Measurements from ENCODE around the gene CNOT11.
"Not testable (repeated sequence)": the region's sequence is repeated elsewhere in the genome, so short reads cannot be mapped to it uniquely, and the experiment has no call there.

CNOT11 gene

GRCh38 chr2:101248756-101249155 lies 3.9 kb upstream of the CNOT11 start:
- not testable (repeated sequence) for DNase-seq

- DNase-seq = no peak
These were observed 2.9 kb upstream of the CNOT11 start for GRCh38 chr2:101249826-101250225.

- DNase-seq = not testable (repeated sequence)
These were observed 1.4 kb upstream of the CNOT11 start for GRCh38 chr2:101251246-101251781.

GRCh38 chr2:101251844-101252407 lies 760 bp upstream of the CNOT11 start:
- DNase-seq = peak; percentile 22

- DNase-seq = peak; percentile 79
These were observed 472 bp downstream of the CNOT11 start for GRCh38 chr2:101253013-101253702.

GRCh38 chr2:101253703-101254450 lies 1.2 kb downstream of the CNOT11 start:
- DNase-seq = peak; percentile 16

GRCh38 chr2:101255501-101255900 lies 2.8 kb downstream of the CNOT11 start:
- no peak for DNase-seq

- no peak for DNase-seq
These were observed 3.6 kb downstream of the CNOT11 start for GRCh38 chr2:101256316-101256715.

- no peak for DNase-seq
These were observed 6.1 kb downstream of the CNOT11 start for GRCh38 chr2:101258804-101259203.

GRCh38 chr2:101262142-101262541 lies 9.5 kb downstream of the CNOT11 start:
- no peak for DNase-seq

GRCh38 chr2:101263377-101263800 lies 10.7 kb downstream of the CNOT11 start:
- no peak for DNase-seq

- DNase-seq = peak; percentile 51
These were observed 11.8 kb downstream of the CNOT11 start for GRCh38 chr2:101264360-101264939.

- no peak for DNase-seq
These were observed 13.3 kb downstream of the CNOT11 start for GRCh38 chr2:101265893-101266499.

- no peak for DNase-seq
These were observed 15.3 kb downstream of the CNOT11 start for GRCh38 chr2:101267671-101268656.

- DNase-seq = no peak
These were observed 18.1 kb downstream of the CNOT11 start for GRCh38 chr2:101270700-101271259.

- DNase-seq = peak; percentile 91
These were observed 19.5 kb downstream of the CNOT11 start for GRCh38 chr2:101272045-101272784.

- no peak for DNase-seq
These were observed 20.4 kb downstream of the CNOT11 start for GRCh38 chr2:101273056-101273455.

GRCh38 chr2:101274142-101274541 lies 21.5 kb downstream of the CNOT11 start:
- no peak for DNase-seq

GRCh38 chr2:101277111-101277510 lies 24.4 kb downstream of the CNOT11 start:
- no peak for DNase-seq

- DNase-seq = no peak
These were observed 26.2 kb downstream of the CNOT11 start for GRCh38 chr2:101278925-101279324.

GRCh38 chr2:101281482-101281881 lies 28.8 kb downstream of the CNOT11 start:
- DNase-seq = no peak
